Sigmoid colon (tissue), 4 donors: ENCODE measurements around the gene XBP1.

Source experiments
- EP300 ChIP-seq, 4 donors: sonication (generic); formaldehyde crosslinking; IDR thresholded peaks; one replicate each; pipeline ENCODE4 v1.6.1; 2017; ENCODE audit warnings: antibody characterized with exemption in 4 of 4
- POLR2A ChIP-seq, 2 donors: fragments of 450-650 bp; IDR thresholded peaks; one replicate each; pipeline ENCODE4 v1.6.1; 2016; ENCODE audit warnings: antibody characterized with exemption in 2 of 2, mild to moderate bottlenecking in 2 of 2, moderate library complexity in 2 of 2
- POLR2AphosphoS5 ChIP-seq, 4 donors: sonication (generic); formaldehyde crosslinking; IDR thresholded peaks; one replicate each; pipeline ENCODE4 v1.6.1; 2017; ENCODE audit warnings: antibody characterized with exemption in 4 of 4
- TF ChIP-seq, protein P1 (sequence below), 4 experiments: fragments of 450-650 bp in 3 of 4; fragments of 200-600 bp in 1 of 4; IDR thresholded peaks; one replicate each; pipeline ENCODE4 v1.5.1; 2016 to 2019; ENCODE audit warnings: antibody characterized with exemption in 4 of 4, mild to moderate bottlenecking in 3 of 4, moderate library complexity in 2 of 4

- TF ChIP-seq, protein P1, sequence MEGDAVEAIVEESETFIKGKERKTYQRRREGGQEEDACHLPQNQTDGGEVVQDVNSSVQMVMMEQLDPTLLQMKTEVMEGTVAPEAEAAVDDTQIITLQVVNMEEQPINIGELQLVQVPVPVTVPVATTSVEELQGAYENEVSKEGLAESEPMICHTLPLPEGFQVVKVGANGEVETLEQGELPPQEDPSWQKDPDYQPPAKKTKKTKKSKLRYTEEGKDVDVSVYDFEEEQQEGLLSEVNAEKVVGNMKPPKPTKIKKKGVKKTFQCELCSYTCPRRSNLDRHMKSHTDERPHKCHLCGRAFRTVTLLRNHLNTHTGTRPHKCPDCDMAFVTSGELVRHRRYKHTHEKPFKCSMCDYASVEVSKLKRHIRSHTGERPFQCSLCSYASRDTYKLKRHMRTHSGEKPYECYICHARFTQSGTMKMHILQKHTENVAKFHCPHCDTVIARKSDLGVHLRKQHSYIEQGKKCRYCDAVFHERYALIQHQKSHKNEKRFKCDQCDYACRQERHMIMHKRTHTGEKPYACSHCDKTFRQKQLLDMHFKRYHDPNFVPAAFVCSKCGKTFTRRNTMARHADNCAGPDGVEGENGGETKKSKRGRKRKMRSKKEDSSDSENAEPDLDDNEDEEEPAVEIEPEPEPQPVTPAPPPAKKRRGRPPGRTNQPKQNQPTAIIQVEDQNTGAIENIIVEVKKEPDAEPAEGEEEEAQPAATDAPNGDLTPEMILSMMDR (IDR thresholded peaks at IDR 0.05), result no peak
- TF ChIP-seq POLR2A (IDR thresholded peaks at IDR 0.05) (no peak), EP300 (IDR thresholded peaks at IDR 0.05) (no peak), POLR2AphosphoS5 (IDR thresholded peaks at IDR 0.05) (peak in 3 of 4 donors; percentile 19 to 33 (median 19))
Measured at GRCh38 chr22:28783786-28784671, 16.3 kb downstream of the XBP1 start.
